MM.1S (cell line): ENCODE data around the gene C1orf56.

ENCODE experiments used
- DNase-seq: peaks from one replicate; pipeline ENCODE4 v3.0.0-alpha.2; 2015
- H2AFZ ChIP-seq: fragments of 300-600 bp; sonication (generic); 2 replicates; pipeline ENCODE4 v1.6.0; 2016; ENCODE audit warnings: antibody characterized with exemption, low read length
- H3F3A ChIP-seq: fragments of 300-600 bp; sonication (generic); 2 replicates; pipeline ENCODE4 v1.6.1; 2016; ENCODE audit warnings: mild to moderate bottlenecking, antibody characterized with exemption, low read length, moderate library complexity, mixed read lengths; ENCODE audit not compliant: insufficient read depth
- H3K27ac ChIP-seq: fragments of 300-600 bp; sonication (generic); 2 replicates; pipeline ENCODE4 v1.5.1; 2016; ENCODE audit warnings: mild to moderate bottlenecking, low read length
- H3K27me3 ChIP-seq: fragments of 300-600 bp; sonication (generic); replicated peaks from 2 replicates; pipeline ENCODE4 v1.6.0; 2016; ENCODE audit warnings: low read length; ENCODE audit not compliant: insufficient read depth
- H3K36me3 ChIP-seq: fragments of 300-600 bp; sonication (generic); replicated peaks from 2 replicates; pipeline ENCODE4 v1.6.1; 2016; ENCODE audit warnings: mild to moderate bottlenecking, low read length, mixed read lengths; ENCODE audit not compliant: insufficient read depth
- H3K4me1 ChIP-seq: fragments of 300-600 bp; sonication (generic); 2 replicates; pipeline ENCODE4 v1.6.1; 2016; ENCODE audit warnings: low read length, mixed read lengths
- H3K4me2 ChIP-seq: fragments of 300-600 bp; sonication (generic); 2 replicates; pipeline ENCODE4 v1.6.0; 2016; ENCODE audit warnings: low read depth, low read length
- H3K4me3 ChIP-seq: fragments of 300-600 bp; sonication (generic); 2 replicates; pipeline ENCODE4 v1.5.1; 2016; ENCODE audit warnings: low read length, mixed read lengths
- H3K79me2 ChIP-seq: fragments of 300-600 bp; sonication (generic); 2 replicates; pipeline ENCODE4 v1.6.1; 2016; ENCODE audit warnings: mixed run types, low read length, mixed read lengths
- H3K9ac ChIP-seq: fragments of 300-600 bp; sonication (generic); 2 replicates; pipeline ENCODE4 v1.6.1; 2016; ENCODE audit warnings: low read length, mixed read lengths
- H3K9me2 ChIP-seq: fragments of 300-600 bp; sonication (generic); replicated peaks from 2 replicates; pipeline ENCODE4 v1.6.1; 2016; ENCODE audit warnings: mild to moderate bottlenecking, low read length, mixed read lengths; ENCODE audit not compliant: insufficient read depth
- H3K9me3 ChIP-seq: fragments of 300-600 bp; sonication (generic); replicated peaks from 2 replicates; pipeline ENCODE4 v1.6.1; 2016; ENCODE audit warnings: mild to moderate bottlenecking, low read length, mixed read lengths; ENCODE audit not compliant: insufficient read depth
- H4K20me1 ChIP-seq: fragments of 300-600 bp; sonication (generic); 2 replicates; pipeline ENCODE4 v1.6.1; 2016; ENCODE audit warnings: mild to moderate bottlenecking, low read length, moderate library complexity, mixed read lengths; ENCODE audit not compliant: insufficient read depth
- EZH2 ChIP-seq: fragments of 300-600 bp; sonication (generic); optimal IDR thresholded peaks from 2 replicates; pipeline ENCODE3; 2017; ENCODE audit warnings: low read depth, mild to moderate bottlenecking, antibody characterized with exemption, low read length, mixed read lengths
- EZH2phosphoT487 ChIP-seq: fragments of 300-600 bp; sonication (generic); IDR thresholded peaks from 2 replicates; pipeline ENCODE4 v1.6.1; 2018; ENCODE audit warnings: antibody characterized with exemption, low read length
- TF ChIP-seq, protein P1 (sequence below): fragments of 300-600 bp; sonication (generic); IDR thresholded peaks from 2 replicates; pipeline ENCODE4 v1.5.1; 2016; ENCODE audit warnings: antibody characterized with exemption, low read length, mixed read lengths

The C1orf56 gene

GRCh38 chr1:151048645-151049032 is 1.1 kb downstream of the C1orf56 start:
- Histone ChIP-seq H3K9ac (no peak overlapping the region), H3K27ac (no peak overlapping the region), H3K79me2 (no peaks in the 10 kb centered on the region), H3F3A (peaks cover 13% of the 10 kb centered on the region; the same call in 1 of the 2 replicates), H4K20me1 (no peaks in the 10 kb centered on the region; the same call in 1 of the 2 replicates), H3K36me3 (no peaks in the 10 kb centered on the region), H3K27me3 (no peaks in the 10 kb centered on the region), H2AFZ (no peak overlapping the region), H3K9me2 (no peaks in the 10 kb centered on the region), H3K9me3 (no peaks in the 10 kb centered on the region), H3K4me1 (peaks cover 13% of the 10 kb centered on the region; the same call in 1 of the 2 replicates), H3K4me2 (peak overlapping the region; percentile 99; the same call in 1 of the 2 replicates), H3K4me3 (no peak overlapping the region)
- TF ChIP-seq EZH2 (no peak), EZH2phosphoT487 (no peak)
- TF ChIP-seq, protein P1, sequence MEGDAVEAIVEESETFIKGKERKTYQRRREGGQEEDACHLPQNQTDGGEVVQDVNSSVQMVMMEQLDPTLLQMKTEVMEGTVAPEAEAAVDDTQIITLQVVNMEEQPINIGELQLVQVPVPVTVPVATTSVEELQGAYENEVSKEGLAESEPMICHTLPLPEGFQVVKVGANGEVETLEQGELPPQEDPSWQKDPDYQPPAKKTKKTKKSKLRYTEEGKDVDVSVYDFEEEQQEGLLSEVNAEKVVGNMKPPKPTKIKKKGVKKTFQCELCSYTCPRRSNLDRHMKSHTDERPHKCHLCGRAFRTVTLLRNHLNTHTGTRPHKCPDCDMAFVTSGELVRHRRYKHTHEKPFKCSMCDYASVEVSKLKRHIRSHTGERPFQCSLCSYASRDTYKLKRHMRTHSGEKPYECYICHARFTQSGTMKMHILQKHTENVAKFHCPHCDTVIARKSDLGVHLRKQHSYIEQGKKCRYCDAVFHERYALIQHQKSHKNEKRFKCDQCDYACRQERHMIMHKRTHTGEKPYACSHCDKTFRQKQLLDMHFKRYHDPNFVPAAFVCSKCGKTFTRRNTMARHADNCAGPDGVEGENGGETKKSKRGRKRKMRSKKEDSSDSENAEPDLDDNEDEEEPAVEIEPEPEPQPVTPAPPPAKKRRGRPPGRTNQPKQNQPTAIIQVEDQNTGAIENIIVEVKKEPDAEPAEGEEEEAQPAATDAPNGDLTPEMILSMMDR: no peak; the same call in 1 of the 2 replicates
- no peak for DNase-seq

DNA sequence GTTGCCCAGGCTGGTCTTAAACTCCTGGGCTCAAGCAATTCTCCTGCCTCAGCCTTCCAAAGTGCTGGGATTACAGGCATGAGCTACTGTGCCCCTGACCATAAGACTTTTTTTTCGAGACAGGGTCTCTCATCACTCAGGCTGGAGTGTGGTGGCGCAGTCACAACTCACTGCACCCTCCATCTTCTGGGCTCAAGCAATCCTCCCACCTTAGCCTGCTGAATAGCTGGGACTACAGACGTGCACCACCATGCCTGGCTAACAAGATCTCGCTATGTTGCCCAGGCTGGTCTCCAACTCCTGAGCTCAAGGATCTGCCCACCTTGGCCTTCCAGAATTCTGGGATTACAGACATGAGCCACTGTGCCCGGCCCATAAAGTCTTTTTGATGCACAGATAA is 1.9 kb downstream of the C1orf56 start:
- Histone ChIP-seq H3K36me3 (peaks cover 7% of the 10 kb centered on the region; the same call in 1 of the 2 replicates), H3K79me2 (peaks cover 4% of the 10 kb centered on the region; the same call in 1 of the 2 replicates), H3K9me3 (no peaks in the 10 kb centered on the region), H3K4me2 (no peak overlapping the region), H3K9ac (no peak overlapping the region), H3K27ac (no peak overlapping the region), H3F3A (peaks cover 13% of the 10 kb centered on the region; the same call in 1 of the 2 replicates), H3K4me1 (peaks cover 13% of the 10 kb centered on the region; the same call in 1 of the 2 replicates), H3K4me3 (no peak overlapping the region), H3K9me2 (no peaks in the 10 kb centered on the region), H4K20me1 (no peaks in the 10 kb centered on the region; the same call in 1 of the 2 replicates), H2AFZ (no peak overlapping the region), H3K27me3 (no peaks in the 10 kb centered on the region)
- DNase-seq: no peak
- TF ChIP-seq EZH2 (no peak), EZH2phosphoT487 (no peak)
- TF ChIP-seq, protein P1: no peak

DNA sequence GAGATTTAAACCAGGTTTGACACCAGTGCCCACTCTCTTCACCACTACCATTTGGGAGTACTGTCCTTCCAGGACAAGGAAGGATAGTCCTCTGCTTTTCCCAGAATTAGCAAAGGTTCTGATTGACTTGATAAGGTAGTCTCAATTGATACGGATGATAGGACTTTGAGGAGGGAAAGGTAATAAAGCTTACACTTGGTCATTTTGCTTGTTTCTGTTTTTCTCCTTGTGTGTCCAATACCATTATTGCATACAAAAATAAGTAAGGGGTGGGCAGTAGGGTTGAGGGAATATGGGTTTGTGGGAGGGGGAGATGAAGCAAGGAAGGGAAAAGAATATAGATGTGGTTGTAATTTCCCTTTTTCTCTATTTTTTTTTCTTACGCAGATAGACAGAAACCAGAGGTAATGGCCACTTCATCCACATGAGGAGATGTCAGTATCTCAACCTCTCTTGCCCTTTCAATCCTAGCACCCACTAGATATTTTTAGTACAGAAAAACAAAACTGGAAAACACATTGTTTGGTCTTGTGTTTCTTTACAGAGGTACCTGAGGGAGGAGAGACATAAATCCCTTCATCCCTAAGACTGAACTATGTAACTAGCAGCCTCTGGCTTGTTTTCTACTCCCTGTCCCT is 2.6 kb downstream of the C1orf56 start:
- Histone ChIP-seq H3K4me1 (peaks cover 13% of the 10 kb centered on the region; the same call in 1 of the 2 replicates), H3K36me3 (peaks cover 13% of the 10 kb centered on the region), H3K27ac (no peak overlapping the region), H3K9ac (no peak overlapping the region), H3K27me3 (no peaks in the 10 kb centered on the region), H3K4me2 (no peak overlapping the region), H4K20me1 (no peaks in the 10 kb centered on the region; the same call in 1 of the 2 replicates), H2AFZ (no peak overlapping the region), H3K9me3 (no peaks in the 10 kb centered on the region), H3F3A (peaks cover 13% of the 10 kb centered on the region; the same call in 1 of the 2 replicates), H3K79me2 (peaks cover 10% of the 10 kb centered on the region), H3K4me3 (no peak overlapping the region), H3K9me2 (no peaks in the 10 kb centered on the region)
- DNase-seq: no peak
- TF ChIP-seq, protein P1: no peak
- TF ChIP-seq EZH2 (no peak), EZH2phosphoT487 (no peak)
